Heart right ventricle (tissue), 16 donors: ENCODE data around the gene SRPRB. TPM values are rescaled to one million over a fixed set of nuclear protein-coding genes. Genes with fewer than 3 reads are reported as not detected.

Source experiments
- ATAC-seq, 8 donors: fragments of 200-7000 bp; cut with Tn5 transposase; one replicate each; pipeline ENCODE4 v1.9.1; 2020; ENCODE audit warnings: mild to moderate bottlenecking in 8 of 8, moderate library complexity in 8 of 8, moderate number of reproducible peaks in 1 of 8
- DNase-seq, 2 donors: peaks; one replicate each; pipeline ENCODE4 v3.0.0-alpha.2; 2020
- H3K27ac ChIP-seq, 10 donors: fragments of 200-600 bp; sonication (generic) in 2 of 10; one replicate each; pipeline versions ENCODE4 v1.5.0 to v1.8.0; 2020 to 2022; ENCODE audit warnings: mild to moderate bottlenecking in 3 of 10
- H3K27me3 ChIP-seq, 7 donors: fragments of 200-600 bp; one replicate each; pipeline ENCODE4 v1.8.0; 2021 to 2022; ENCODE audit warnings: mild to moderate bottlenecking in 2 of 7
- H3K36me3 ChIP-seq, 9 donors: fragments of 200-600 bp; sonication (generic) in 1 of 9; one replicate each; pipeline versions ENCODE4 v1.5.0 to v1.8.0; 2020 to 2022; ENCODE audit warnings: mild to moderate bottlenecking in 2 of 9
- H3K4me1 ChIP-seq, 9 donors: fragments of 200-600 bp; sonication (generic) in 1 of 9; one replicate each; pipeline versions ENCODE4 v1.5.0 to v1.8.0; 2020 to 2022; ENCODE audit warnings: mild to moderate bottlenecking in 4 of 9
- H3K4me3 ChIP-seq, 10 donors: fragments of 200-600 bp; sonication (generic) in 2 of 10; one replicate each; pipeline versions ENCODE4 v1.5.0 to v1.8.0; 2020 to 2022; ENCODE audit warnings: mild to moderate bottlenecking in 7 of 10, moderate library complexity in 2 of 10
- H3K9me3 ChIP-seq, 11 donors: fragments of 200-600 bp in 10 of 11; sonication (generic) in 2 of 11; one replicate each; pipeline versions ENCODE4 v1.5.0 to v1.8.0; 2013 to 2022; ENCODE audit warnings: mild to moderate bottlenecking in 2 of 11, control low read depth in 1 of 11, moderate library complexity in 1 of 11
- WGBS, 2 donors: extraction: QIAGEN DNeasy Blood & Tissue Kit; methylation state at CpG; one replicate each; pipeline ENCODE4 v1.1.7; 2013; ENCODE audit warnings: inconsistent platforms in 1 of 2; 5-methylcytosine and 5-hydroxymethylcytosine counted together
- intact Hi-C, 10 donors: fragments of 100-400 bp; cut with DNase I; formaldehyde crosslinking; loops; one replicate each; pipeline versions ENCODE4 v1.11.1 to v1.14.2; 2022
- polyA plus RNA-seq, 2 donors: library from polyadenylated mRNA; stranded (reverse); fragments of 200-250 nt; gene quantifications; one replicate each; pipeline ENCODE4 v1.2.3, GENCODE V29; 2013
- total RNA-seq, 10 donors: library from RNA; stranded (reverse); fragmentation: NEBNext Ultra II Directional in 3 of 10; extraction: Animal tissue kit (Norgen Biotek cat#: 25700) in 3 of 10; gene quantifications; one replicate each; pipeline versions ENCODE4 v1.2.1 to v1.2.4, GENCODE V29; 2021 to 2023
- TF ChIP-seq, protein P1 (sequence below), 9 donors: fragments of 200-600 bp; sonication (generic) in 2 of 9; IDR thresholded peaks; one replicate each; pipeline versions ENCODE4 v1.5.0 to v1.8.0; 2021 to 2022; ENCODE audit warnings: antibody characterized with exemption in 9 of 9, mild to moderate bottlenecking in 5 of 9, moderate library complexity in 1 of 9
- donor health status: Arrhythmogenic right ventricular cardiomyopathy.
- donor health status: ischemic (EF 13 %, LVEDD 7.1; RV severe dilation, severe dysfunction).
- donor health status: healthy with polysubstance abuse.
- donor health status: DM: no; HTN: yes; CAD: no.
- donor health status: DM: no; HTN: no; CAD: no.
- donor health status: ischemic (EF 25% LVEDD 6.9; RV normal size, moderate dysfunction).
- donor health status: ischemic (EF 25% LVEDD 5.7; RV mildly dilated, moderate dysfunction).
- donor health status: healthy.
- donor health status: DM: yes; HTN: yes; CAD: no.
- donor health status: Ischemic cardiomyopathy.
- donor health status: ischemic (EF 35%, LVEDD 5.7; RV mildly dilated, moderate dysfunction).
- donor health status: nonischemic (EF 11% LVEDD 7.7; RV severe dilation, severe dysfunction).
- donor health status: DM: yes; HTN: yes; CAD: no.
- donor health status: PGD.
- donor health status: ischemic (EF 29% LVEDD 5.4; RV normal size, mild dysfunction).
- donor health status: nonischemic (EF 23%, LVEDD 6.1; RV moderate dilation, normal function).

Gene SRPRB
- total and polyA plus RNA-seq, 12 donors: 12.1 to 46.2 (median 27.0) TPM

DNA sequence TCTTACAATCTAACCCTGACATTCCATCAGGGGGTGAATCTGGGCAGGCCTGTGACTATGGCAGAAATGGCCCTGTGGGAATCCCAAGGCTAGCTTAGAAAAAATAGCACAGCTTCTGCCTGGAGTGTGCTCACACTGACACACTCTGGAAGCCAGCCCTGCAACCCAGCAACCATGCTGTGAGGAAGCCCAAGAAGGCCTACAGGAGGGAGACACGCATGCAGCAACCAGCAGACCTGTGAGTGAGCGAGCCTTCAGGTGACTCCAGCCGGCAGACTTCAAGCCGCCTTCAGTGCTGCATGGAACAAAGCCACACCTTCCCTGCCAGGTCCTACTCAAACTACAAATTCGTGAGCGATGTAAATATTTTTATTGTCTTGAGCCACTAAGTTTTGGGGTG, 64.0 kb downstream of the SRPRB start:
- DNase-seq (no peak), ATAC-seq (no peak)

DNA sequence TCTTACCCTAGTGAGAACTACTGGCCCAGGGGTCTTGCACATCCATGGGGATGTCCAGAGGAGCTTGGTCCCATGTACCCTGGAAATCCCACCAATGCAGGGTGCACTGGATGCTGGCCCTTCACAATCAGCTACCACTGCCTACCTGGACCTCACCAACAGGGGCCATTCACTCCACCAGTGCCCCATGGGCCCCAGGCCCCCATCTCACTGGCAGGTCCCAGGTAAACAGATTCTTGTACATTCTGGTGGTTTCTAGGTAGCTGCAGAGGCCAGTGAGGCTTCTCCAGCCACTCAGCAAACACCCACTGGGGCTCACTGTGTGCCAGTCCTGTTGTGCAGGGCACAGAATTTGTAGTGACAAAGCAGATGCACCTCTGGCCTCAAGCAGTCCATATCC, 65.2 kb downstream of the SRPRB start:
- H3K4me1 ChIP-seq: peaks cover 0 to 18% (median 11%) of the 10 kb centered on the region in 9 donors
- H3K27me3 ChIP-seq: no peaks in the 10 kb centered on the region
- TF ChIP-seq, protein P1, sequence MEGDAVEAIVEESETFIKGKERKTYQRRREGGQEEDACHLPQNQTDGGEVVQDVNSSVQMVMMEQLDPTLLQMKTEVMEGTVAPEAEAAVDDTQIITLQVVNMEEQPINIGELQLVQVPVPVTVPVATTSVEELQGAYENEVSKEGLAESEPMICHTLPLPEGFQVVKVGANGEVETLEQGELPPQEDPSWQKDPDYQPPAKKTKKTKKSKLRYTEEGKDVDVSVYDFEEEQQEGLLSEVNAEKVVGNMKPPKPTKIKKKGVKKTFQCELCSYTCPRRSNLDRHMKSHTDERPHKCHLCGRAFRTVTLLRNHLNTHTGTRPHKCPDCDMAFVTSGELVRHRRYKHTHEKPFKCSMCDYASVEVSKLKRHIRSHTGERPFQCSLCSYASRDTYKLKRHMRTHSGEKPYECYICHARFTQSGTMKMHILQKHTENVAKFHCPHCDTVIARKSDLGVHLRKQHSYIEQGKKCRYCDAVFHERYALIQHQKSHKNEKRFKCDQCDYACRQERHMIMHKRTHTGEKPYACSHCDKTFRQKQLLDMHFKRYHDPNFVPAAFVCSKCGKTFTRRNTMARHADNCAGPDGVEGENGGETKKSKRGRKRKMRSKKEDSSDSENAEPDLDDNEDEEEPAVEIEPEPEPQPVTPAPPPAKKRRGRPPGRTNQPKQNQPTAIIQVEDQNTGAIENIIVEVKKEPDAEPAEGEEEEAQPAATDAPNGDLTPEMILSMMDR (IDR thresholded peaks at IDR 0.05): no peak
- no peaks in the 10 kb centered on the region for H3K9me3 ChIP-seq
- DNase-seq: no peak
- no peak overlapping the region for H3K27ac ChIP-seq
- no peak overlapping the region for H3K4me3 ChIP-seq
- intact Hi-C loops: no loop called here
- H3K36me3 ChIP-seq: no peaks in the 10 kb centered on the region
- no peak for ATAC-seq

More for the DNA sequence above, 64.0 kb downstream of the SRPRB start:
- Histone ChIP-seq H3K4me1 (peaks cover 0 to 21% (median 11%) of the 10 kb centered on the region in 9 donors), H3K27ac (no peak overlapping the region), H3K36me3 (no peaks in the 10 kb centered on the region), H3K4me3 (no peak overlapping the region), H3K27me3 (no peaks in the 10 kb centered on the region), H3K9me3 (no peaks in the 10 kb centered on the region)
- intact Hi-C loops: no loop called here
- 96 to 99% methylated on average over 6 of the region's 6 CpGs for WGBS, 2 donors
- TF ChIP-seq, protein P1 (IDR thresholded peaks at IDR 0.05): no peak

Other genes starting within 250 kb of the SRPRB start
- gene CDV3, start 232.1 kb upstream of the SRPRB start, total RNA-seq: 100 to 1,000 TPM; 125 to 182 (median 153) TPM
- 10 to 100 TPM; 27.9 to 83.5 TPM for gene CDV3, start 232.1 kb upstream of the SRPRB start, polyA plus RNA-seq
- gene TOPBP1, start 143.9 kb upstream of the SRPRB start, total RNA-seq: 10 to 100 TPM in 9 of 10 donors, 1 to 10 TPM in 1; 7.3 to 11.8 (median 11.3) TPM
- gene TOPBP1, start 143.9 kb upstream of the SRPRB start, polyA plus RNA-seq: 1 to 10 TPM; 5.7 to 7.3 TPM
- gene TF, start 59.4 kb upstream of the SRPRB start, total RNA-seq: 1 to 10 TPM in 8 of 10 donors, under 1 TPM in 2; 0.24 to 8.5 (median 3.5) TPM
- 10 to 100 TPM in 1 of 2 donors, 1 to 10 TPM in 1; 2.6 to 11.6 TPM for gene TF, start 59.4 kb upstream of the SRPRB start, polyA plus RNA-seq
- 10 to 100 TPM; 39.2 to 73.8 (median 47.4) TPM for gene RAB6B, start 90.1 kb downstream of the SRPRB start, total RNA-seq
- gene RAB6B, start 90.1 kb downstream of the SRPRB start, polyA plus RNA-seq: 10 to 100 TPM in 1 of 2 donors, 1 to 10 TPM in 1; 7.0 to 14.2 TPM
- gene SLCO2A1, start 224.1 kb downstream of the SRPRB start, total RNA-seq: 10 to 100 TPM in 4 of 10 donors, 1 to 10 TPM in 6; 3.6 to 30.4 (median 8.4) TPM
- gene SLCO2A1, start 224.1 kb downstream of the SRPRB start, polyA plus RNA-seq: 10 to 100 TPM; 13.4 to 14.2 TPM